HCT116 (cell line): ENCODE results near the gene EVA1A. TPM values are rescaled to one million over a fixed set of nuclear protein-coding genes. Genes with fewer than 3 reads are reported as not detected.

ENCODE experiments used
- ATAC-seq: fragments of 200-7000 bp; cut with Tn5 transposase; 2 replicates; pipeline ENCODE4 v1.9.1; 2020; ENCODE audit warnings: mild to moderate bottlenecking, moderate library complexity
- BruUV-seq: library from RNA; stranded (reverse); fragments of 400-500 nt; replicated peaks from 2 replicates; lab custom pipeline; 2021; lab: Mats Ljungman, UMichigan
- CTCF ChIA-PET: fragments of 300-600 bp; sonication (Branson Sonifier 250); formaldehyde crosslinking; loops from one replicate; lab custom pipeline; 2021; ENCODE audit warnings: antibody characterized with exemption; lab: Charles Lee
- POLR2A ChIA-PET: fragments of 300-600, 350-600 bp; sonication (Branson Sonifier 250); formaldehyde crosslinking; loops from one replicate; lab custom pipeline; 2021; ENCODE audit warnings: antibody characterized with exemption; lab: Charles Lee
- RAD21 ChIA-PET, 2 experiments: fragments of 300-600 bp; sonication (Branson Sonifier 250); formaldehyde crosslinking; loops; one replicate each; lab custom pipeline; 2023; ENCODE audit warnings: low total read pairs in 2 of 2; ENCODE audit not compliant: uncharacterized antibody in 2 of 2, unreplicated experiment in 2 of 2, low non-redundant PET in 1 of 2; lab: Charles Lee
- DNase-seq: peaks from one replicate; pipeline ENCODE4 v3.0.0-alpha.2; 2010; ENCODE audit warnings: low read depth, low spot score
- H2AFZ ChIP-seq: fragments of 200-600 bp; shearing (Covaris generic), sonication (generic); 2 replicates; pipeline ENCODE4 v1.6.1; 2017; ENCODE audit warnings: low read depth, mixed run types, mixed read lengths, antibody characterized with exemption, low read length; ENCODE audit not compliant: poor library complexity, severe bottlenecking
- H3K27ac ChIP-seq: 2 replicates; pipeline ENCODE4 v1.5.1; 2012; ENCODE audit warnings: low read depth, low read length
- H3K27me3 ChIP-seq: fragments of 200-600 bp; sonication (generic); 2 replicates; pipeline ENCODE4 v1.6.1; 2016; ENCODE audit warnings: mixed run types, low read length, mixed read lengths; ENCODE audit not compliant: insufficient read depth
- H3K36me3 ChIP-seq, 2 experiments: fragments of 200-500 bp in 1 of 2; fragments of 200-600 bp in 1 of 2; sonication (Bioruptor generic) in 1 of 2; sonication (generic) in 1 of 2; 2 replicates each; pipeline versions ENCODE4 v1.5.1 to v1.6.1; 2014 to 2016; ENCODE audit warnings: low read length in 2 of 2, inconsistent platforms in 1 of 2, mixed read lengths in 1 of 2, mixed run types in 1 of 2; ENCODE audit not compliant: insufficient read depth in 2 of 2, control insufficient read depth in 1 of 2
- H3K4me1 ChIP-seq, 2 experiments: fragments of 200-600 bp in 1 of 2; sonication (generic) in 1 of 2; 2 replicates each; pipeline versions ENCODE4 v1.5.1 to v1.6.1; 2012 to 2017; ENCODE audit warnings: low read length in 2 of 2, inconsistent platforms in 1 of 2, mild to moderate bottlenecking in 1 of 2, mixed read lengths in 1 of 2, mixed run types in 1 of 2, moderate library complexity in 1 of 2; ENCODE audit not compliant: insufficient read depth in 2 of 2, control insufficient read depth in 1 of 2
- H3K4me2 ChIP-seq: fragments of 200-600 bp; sonication (generic); 2 replicates; pipeline ENCODE4 v1.6.1; 2017; ENCODE audit warnings: mixed run types, low read length, mixed read lengths
- H3K4me3 ChIP-seq, 2 experiments: fragments of 200-600 bp in 1 of 2; sonication (generic) in 1 of 2; replicated peaks in 1 of 2; 2 replicates each; pipeline ENCODE4 v1.5.1; 2011 to 2016; ENCODE audit warnings: low read length in 2 of 2, control low read depth in 1 of 2, low read depth in 1 of 2, mild to moderate bottlenecking in 1 of 2, mixed read lengths in 1 of 2, mixed run types in 1 of 2
- H3K79me2 ChIP-seq: fragments of 200-600 bp; sonication (generic); 2 replicates; pipeline ENCODE4 v1.6.1; 2017; ENCODE audit warnings: mild to moderate bottlenecking, mixed run types, low read length, moderate library complexity, mixed read lengths; ENCODE audit not compliant: insufficient read depth
- H3K9ac ChIP-seq: fragments of 200-600 bp; sonication (generic); 2 replicates; pipeline ENCODE4 v1.6.1; 2016; ENCODE audit warnings: low read length, mixed read lengths
- H3K9me2 ChIP-seq: fragments of 200-600 bp; sonication (generic), shearing (Covaris generic); 2 replicates; pipeline ENCODE4 v1.6.1; 2017; ENCODE audit warnings: mixed run types, mild to moderate bottlenecking, moderate library complexity; ENCODE audit not compliant: insufficient read depth
- H3K9me3 ChIP-seq, 2 experiments: fragments of 200-500 bp in 1 of 2; fragments of 200-600 bp in 1 of 2; sonication (Bioruptor generic) in 1 of 2; sonication (generic) in 1 of 2; 2 replicates each; pipeline ENCODE4 v1.6.1; 2014 to 2017; ENCODE audit warnings: low read length in 2 of 2, mixed read lengths in 2 of 2, inconsistent platforms in 1 of 2, low read depth in 1 of 2, mild to moderate bottlenecking in 1 of 2, mixed run types in 1 of 2, moderate library complexity in 1 of 2; ENCODE audit not compliant: control insufficient read depth in 1 of 2, insufficient read depth in 1 of 2
- H4K20me1 ChIP-seq: fragments of 200-600 bp; sonication (generic), shearing (Covaris generic); 2 replicates; pipeline ENCODE4 v1.6.1; 2017; ENCODE audit warnings: mixed run types, mild to moderate bottlenecking, moderate library complexity; ENCODE audit not compliant: insufficient read depth
- CBX3 ChIP-seq: IDR thresholded peaks from 2 replicates; pipeline ENCODE4 v1.6.1; 2012; ENCODE audit warnings: low read depth
- EZH2 ChIP-seq: fragments of 200-600 bp; sonication (generic); IDR thresholded peaks from 2 replicates; pipeline ENCODE4 v1.6.1; 2017; ENCODE audit warnings: antibody characterized with exemption, mixed run types
- POLR2AphosphoS5 ChIP-seq: IDR thresholded peaks from 2 replicates; pipeline ENCODE4 v1.6.1; 2011; ENCODE audit warnings: mild to moderate bottlenecking, low read depth, low read length, moderate library complexity
- YY1 ChIP-seq: IDR thresholded peaks from 2 replicates; pipeline ENCODE4 v1.6.1; 2011; ENCODE audit warnings: low read length, low read depth, moderate library complexity, mild to moderate bottlenecking; ENCODE audit not compliant: insufficient replicate concordance; ENCODE audit errors: extremely low read depth
- ZFX ChIP-seq: fragments of 450-650 bp; IDR thresholded peaks from 2 replicates; pipeline ENCODE4 v1.6.1; 2017
- intact Hi-C: fragments of 100-400 bp; cut with micrococcal nuclease; formaldehyde crosslinking; loops from 2 replicates; pipeline ENCODE4 v1.10.0; 2022
- total RNA-seq: library from RNA; stranded (reverse); gene quantifications from one replicate; pipeline ENCODE4 v1.2.1, GENCODE V29; 2021; ENCODE audit not compliant: unreplicated experiment

The EVA1A gene
- total RNA-seq, 1 experiment from 2014 or later = 2.8 TPM

GRCh38 chr2:75595541-75596395 lies 35.0 kb upstream of the EVA1A start:
- Histone ChIP-seq H2AFZ (no peak overlapping the region), H3K9me2 (no peaks in the 10 kb centered on the region), H3K9me3 (no peaks in the 10 kb centered on the region), H3K36me3 (no peaks in the 10 kb centered on the region), H3K9ac (no peak overlapping the region), H3K27ac (peak overlapping the region; percentile 37; the same call in 1 of the 2 replicates), H3K4me2 (no peak overlapping the region), H3K27me3 (no peaks in the 10 kb centered on the region), H3K79me2 (no peaks in the 10 kb centered on the region), H3K4me1 (peaks cover 8 to 14% of the 10 kb centered on the region in 2 experiments; a peak in 3 of 4 replicates), H4K20me1 (no peaks in the 10 kb centered on the region), H3K4me3 (no peak overlapping the region)
- ChIA-PET RAD21 (no interaction called here), CTCF (interaction anchor here (1.3 kb wide), 1 partner anchor 32 kb away, joined by 4 read pairs; no protein-coding TSS in a partner anchor), POLR2A (no interaction called here)
- no peak for ATAC-seq
- no peak for DNase-seq
- intact Hi-C loops = no loop called here
- TF ChIP-seq CBX3 = no peak
- no TSS peak for BruUV-seq

GRCh38 chr2:75594596-75594995 lies 33.9 kb upstream of the EVA1A start:
- Histone ChIP-seq H2AFZ (no peak overlapping the region), H3K4me2 (no peak overlapping the region), H3K27ac (no peak overlapping the region), H3K9ac (no peak overlapping the region), H3K9me3 (no peaks in the 10 kb centered on the region), H3K27me3 (no peaks in the 10 kb centered on the region), H4K20me1 (no peaks in the 10 kb centered on the region), H3K79me2 (no peaks in the 10 kb centered on the region), H3K36me3 (no peaks in the 10 kb centered on the region), H3K4me3 (no peak overlapping the region), H3K9me2 (no peaks in the 10 kb centered on the region), H3K4me1 (peaks cover 8 to 14% of the 10 kb centered on the region in 2 experiments; a peak in 3 of 4 replicates)
- intact Hi-C loops = no loop called here
- no TSS peak for BruUV-seq
- RAD21 ChIA-PET = no interaction called here
- DNase-seq = no peak
- no peak for TF ChIP-seq YY1
- TF ChIP-seq EZH2 = no peak
- TF ChIP-seq ZFX = no peak
- TF ChIP-seq POLR2AphosphoS5 = no peak
- CTCF ChIA-PET = no interaction called here
- ATAC-seq = no peak
- POLR2A ChIA-PET = no interaction called here
